Panc1 (cell line): ENCODE results near the gene MIER2. TPM values are rescaled to one million over a fixed set of nuclear protein-coding genes. Genes with fewer than 3 reads are reported as not detected.

ENCODE experiments used
- ATAC-seq: fragments of 200-7000 bp; cut with Tn5 transposase; 2 replicates; pipeline ENCODE4 v1.9.1; 2020; ENCODE audit warnings: mild to moderate bottlenecking, moderate library complexity
- BruUV-seq: library from RNA; stranded (reverse); fragments of 400-500 nt; replicated peaks from 2 replicates; lab custom pipeline; 2021; lab: Mats Ljungman, UMichigan
- CTCF ChIA-PET: fragments of 300-600 bp; sonication (Branson Sonifier 250); formaldehyde crosslinking; loops from one replicate; lab custom pipeline; 2022; ENCODE audit warnings: antibody characterized with exemption; lab: Charles Lee
- POLR2A ChIA-PET: fragments of 300-600 bp; sonication (Branson Sonifier 250); formaldehyde crosslinking; loops from one replicate; lab custom pipeline; 2022; ENCODE audit warnings: antibody characterized with exemption; lab: Charles Lee
- DNase-seq: peaks from one replicate; pipeline ENCODE4 v3.0.0-alpha.2; 2010; ENCODE audit warnings: low read depth, low spot score
- H3K27ac ChIP-seq: 2 replicates; pipeline ENCODE4 v1.5.1; 2011; ENCODE audit warnings: mild to moderate bottlenecking, low read length, inconsistent platforms
- H3K27me3 ChIP-seq: fragments of 200-500 bp; sonication (Bioruptor generic); 2 replicates; pipeline ENCODE4 v1.6.0; 2014; ENCODE audit warnings: low read length, inconsistent platforms; ENCODE audit not compliant: control insufficient read depth, insufficient read depth
- H3K36me3 ChIP-seq: fragments of 200-500 bp; sonication (Bioruptor generic); 2 replicates; pipeline ENCODE4 v1.5.1; 2014; ENCODE audit warnings: inconsistent platforms, mild to moderate bottlenecking, low read length, moderate library complexity; ENCODE audit not compliant: control insufficient read depth, insufficient read depth
- H3K4me1 ChIP-seq: 2 replicates; pipeline ENCODE4 v1.5.1; 2011; ENCODE audit warnings: inconsistent platforms, mild to moderate bottlenecking, low read length, moderate library complexity; ENCODE audit not compliant: control insufficient read depth, insufficient read depth
- H3K4me3 ChIP-seq, 2 experiments: 2 replicates each; pipeline ENCODE4 v1.5.1; 2011 to 2012; ENCODE audit warnings: low read depth in 2 of 2, low read length in 2 of 2, mild to moderate bottlenecking in 2 of 2, inconsistent platforms in 1 of 2, moderate library complexity in 1 of 2
- H3K9me3 ChIP-seq: fragments of 200-500 bp; sonication (Bioruptor generic); 2 replicates; pipeline ENCODE4 v1.5.1; 2014; ENCODE audit warnings: low read depth, mild to moderate bottlenecking, inconsistent platforms, low read length, moderate library complexity; ENCODE audit not compliant: control insufficient read depth, insufficient read depth
- POLR2AphosphoS5 ChIP-seq: IDR thresholded peaks from 2 replicates; pipeline ENCODE4 v1.6.1; 2012; ENCODE audit warnings: mild to moderate bottlenecking, low read depth, low read length, moderate library complexity
- SIN3A ChIP-seq: IDR thresholded peaks from 2 replicates; pipeline ENCODE4 v1.6.1; 2012; ENCODE audit warnings: low read depth, mild to moderate bottlenecking, low read length, moderate library complexity, borderline replicate concordance; ENCODE audit not compliant: insufficient read depth
- TCF7L2 ChIP-seq: IDR thresholded peaks from 2 replicates; pipeline ENCODE4 v1.6.1; 2011; ENCODE audit warnings: mild to moderate bottlenecking, low read depth, low read length, inconsistent platforms
- in situ Hi-C: cut with HindIII; loops from 2 replicates; pipeline ENCODE4 v1.10.0; 2016; ENCODE audit warnings: low sequenced_read_pairs, low pct_unique_long_range_greater_than_20kb
- intact Hi-C: fragments of 100-400 bp; cut with micrococcal nuclease; formaldehyde crosslinking; loops from one replicate; pipeline ENCODE4 v1.10.0; 2022; ENCODE audit not compliant: unreplicated experiment
- total RNA-seq: library from RNA; stranded (reverse); gene quantifications from one replicate; pipeline ENCODE4 v1.2.1, GENCODE V29; 2021; ENCODE audit not compliant: unreplicated experiment
- TF ChIP-seq, protein P1 (sequence below), 2 experiments: IDR thresholded peaks; 2 replicates each; pipeline ENCODE4 v1.6.1; 2011 to 2012; ENCODE audit warnings: low read depth in 2 of 2, control low read depth in 1 of 2, low read length in 1 of 2, mild to moderate bottlenecking in 1 of 2, moderate library complexity in 1 of 2; ENCODE audit not compliant: insufficient read depth in 1 of 2
- TF ChIP-seq, protein P2 (sequence below): fragments of 450-650 bp; IDR thresholded peaks from 2 replicates; pipeline ENCODE4 v1.5.1; 2017; ENCODE audit warnings: mild to moderate bottlenecking

The MIER2 gene
- total RNA-seq, 1 experiment from 2014 or later: 32.1 TPM

DNA sequence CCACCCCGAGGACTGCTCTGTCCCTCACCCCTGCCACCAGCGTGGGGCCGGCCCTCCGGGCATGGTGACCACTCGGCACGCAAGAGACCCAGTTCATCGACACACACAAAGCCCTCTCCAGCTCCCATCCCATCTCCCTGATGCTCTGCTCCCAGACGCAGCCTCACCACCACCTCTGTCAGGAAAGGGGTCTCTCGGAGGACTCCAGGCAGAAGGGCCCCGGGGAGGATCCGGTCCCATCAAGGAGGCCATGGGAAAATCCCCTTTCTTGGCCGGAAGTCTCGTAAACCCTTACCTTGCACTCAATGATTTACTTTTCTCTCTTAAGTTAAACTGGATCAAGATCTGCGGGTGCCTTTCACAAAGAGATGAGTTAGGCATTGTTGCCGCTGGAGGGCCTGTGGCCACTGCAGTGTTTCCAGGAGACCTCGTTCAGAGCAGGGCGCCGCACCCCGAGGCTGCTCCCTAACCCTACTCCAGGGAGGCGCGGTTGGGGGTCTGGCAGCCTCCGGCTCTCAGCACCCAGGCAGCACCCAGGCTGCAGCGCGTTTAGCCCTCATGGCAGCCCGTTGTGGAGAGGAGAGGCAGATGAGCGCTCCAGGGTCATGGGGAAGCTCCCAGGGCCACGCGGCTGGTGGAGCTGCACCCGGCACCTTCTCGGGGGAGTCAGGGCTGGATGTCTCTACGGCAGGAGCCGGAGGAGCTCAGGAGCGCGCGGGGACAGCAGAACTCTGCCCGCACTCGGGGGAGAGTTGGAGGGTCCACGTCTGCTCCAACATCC, 33.4 kb upstream of the MIER2 start:
- Histone ChIP-seq H3K4me3 (no peak overlapping the region), H3K36me3 (no peaks in the 10 kb centered on the region), H3K4me1 (no peaks in the 10 kb centered on the region), H3K9me3 (no peaks in the 10 kb centered on the region), H3K27me3 (no peaks in the 10 kb centered on the region), H3K27ac (no peak overlapping the region)
- POLR2A ChIA-PET: no interaction called here
- ATAC-seq (peak; percentile 58; the same call in 1 of the 2 replicates), DNase-seq (no peak)
- TF ChIP-seq TCF7L2: no peak
- in situ Hi-C loops (no loop called here), intact Hi-C loops (no loop called here)
- CTCF ChIA-PET: no interaction called here
- no TSS peak for BruUV-seq

DNA sequence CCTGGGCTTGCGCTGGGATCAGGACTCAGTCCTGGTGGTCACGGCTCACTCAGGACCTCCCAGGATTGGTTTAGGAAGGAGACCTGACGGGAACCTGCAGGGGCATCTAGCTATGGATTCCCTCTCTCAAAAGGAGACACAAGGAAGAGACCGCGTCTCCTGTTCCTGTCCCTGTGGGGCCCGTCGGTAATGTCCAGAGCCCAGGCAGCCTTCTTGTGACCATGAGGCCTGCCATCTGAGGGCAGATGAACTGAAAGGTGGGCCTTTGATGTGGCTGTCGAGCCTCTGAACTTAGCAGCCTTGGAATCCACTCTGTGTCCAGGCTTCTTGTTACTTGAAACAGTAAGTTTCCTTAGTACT, 31.5 kb upstream of the MIER2 start:
- ATAC-seq (no peak), DNase-seq (no peak)
- H3K27me3 ChIP-seq: no peaks in the 10 kb centered on the region
- no peak overlapping the region for H3K27ac ChIP-seq
- ChIA-PET CTCF (no interaction called here), POLR2A (no interaction called here)
- H3K4me3 ChIP-seq: no peak overlapping the region
- no TSS peak for BruUV-seq
- intact Hi-C loops (no loop called here), in situ Hi-C loops (no loop called here)
- no peaks in the 10 kb centered on the region for H3K9me3 ChIP-seq
- H3K36me3 ChIP-seq: no peaks in the 10 kb centered on the region
- TF ChIP-seq TCF7L2 (no peak), POLR2AphosphoS5 (no peak), SIN3A (no peak)
- TF ChIP-seq, protein P1, sequence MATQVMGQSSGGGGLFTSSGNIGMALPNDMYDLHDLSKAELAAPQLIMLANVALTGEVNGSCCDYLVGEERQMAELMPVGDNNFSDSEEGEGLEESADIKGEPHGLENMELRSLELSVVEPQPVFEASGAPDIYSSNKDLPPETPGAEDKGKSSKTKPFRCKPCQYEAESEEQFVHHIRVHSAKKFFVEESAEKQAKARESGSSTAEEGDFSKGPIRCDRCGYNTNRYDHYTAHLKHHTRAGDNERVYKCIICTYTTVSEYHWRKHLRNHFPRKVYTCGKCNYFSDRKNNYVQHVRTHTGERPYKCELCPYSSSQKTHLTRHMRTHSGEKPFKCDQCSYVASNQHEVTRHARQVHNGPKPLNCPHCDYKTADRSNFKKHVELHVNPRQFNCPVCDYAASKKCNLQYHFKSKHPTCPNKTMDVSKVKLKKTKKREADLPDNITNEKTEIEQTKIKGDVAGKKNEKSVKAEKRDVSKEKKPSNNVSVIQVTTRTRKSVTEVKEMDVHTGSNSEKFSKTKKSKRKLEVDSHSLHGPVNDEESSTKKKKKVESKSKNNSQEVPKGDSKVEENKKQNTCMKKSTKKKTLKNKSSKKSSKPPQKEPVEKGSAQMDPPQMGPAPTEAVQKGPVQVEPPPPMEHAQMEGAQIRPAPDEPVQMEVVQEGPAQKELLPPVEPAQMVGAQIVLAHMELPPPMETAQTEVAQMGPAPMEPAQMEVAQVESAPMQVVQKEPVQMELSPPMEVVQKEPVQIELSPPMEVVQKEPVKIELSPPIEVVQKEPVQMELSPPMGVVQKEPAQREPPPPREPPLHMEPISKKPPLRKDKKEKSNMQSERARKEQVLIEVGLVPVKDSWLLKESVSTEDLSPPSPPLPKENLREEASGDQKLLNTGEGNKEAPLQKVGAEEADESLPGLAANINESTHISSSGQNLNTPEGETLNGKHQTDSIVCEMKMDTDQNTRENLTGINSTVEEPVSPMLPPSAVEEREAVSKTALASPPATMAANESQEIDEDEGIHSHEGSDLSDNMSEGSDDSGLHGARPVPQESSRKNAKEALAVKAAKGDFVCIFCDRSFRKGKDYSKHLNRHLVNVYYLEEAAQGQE (IDR thresholded peaks at IDR 0.05; ENCODE audit: insufficient read depth in 1 of 2, low read depth in 2 of 2, low read length in 1 of 2): no peak
- TF ChIP-seq, protein P2, sequence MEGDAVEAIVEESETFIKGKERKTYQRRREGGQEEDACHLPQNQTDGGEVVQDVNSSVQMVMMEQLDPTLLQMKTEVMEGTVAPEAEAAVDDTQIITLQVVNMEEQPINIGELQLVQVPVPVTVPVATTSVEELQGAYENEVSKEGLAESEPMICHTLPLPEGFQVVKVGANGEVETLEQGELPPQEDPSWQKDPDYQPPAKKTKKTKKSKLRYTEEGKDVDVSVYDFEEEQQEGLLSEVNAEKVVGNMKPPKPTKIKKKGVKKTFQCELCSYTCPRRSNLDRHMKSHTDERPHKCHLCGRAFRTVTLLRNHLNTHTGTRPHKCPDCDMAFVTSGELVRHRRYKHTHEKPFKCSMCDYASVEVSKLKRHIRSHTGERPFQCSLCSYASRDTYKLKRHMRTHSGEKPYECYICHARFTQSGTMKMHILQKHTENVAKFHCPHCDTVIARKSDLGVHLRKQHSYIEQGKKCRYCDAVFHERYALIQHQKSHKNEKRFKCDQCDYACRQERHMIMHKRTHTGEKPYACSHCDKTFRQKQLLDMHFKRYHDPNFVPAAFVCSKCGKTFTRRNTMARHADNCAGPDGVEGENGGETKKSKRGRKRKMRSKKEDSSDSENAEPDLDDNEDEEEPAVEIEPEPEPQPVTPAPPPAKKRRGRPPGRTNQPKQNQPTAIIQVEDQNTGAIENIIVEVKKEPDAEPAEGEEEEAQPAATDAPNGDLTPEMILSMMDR: no peak
- no peaks in the 10 kb centered on the region for H3K4me1 ChIP-seq

DNA sequence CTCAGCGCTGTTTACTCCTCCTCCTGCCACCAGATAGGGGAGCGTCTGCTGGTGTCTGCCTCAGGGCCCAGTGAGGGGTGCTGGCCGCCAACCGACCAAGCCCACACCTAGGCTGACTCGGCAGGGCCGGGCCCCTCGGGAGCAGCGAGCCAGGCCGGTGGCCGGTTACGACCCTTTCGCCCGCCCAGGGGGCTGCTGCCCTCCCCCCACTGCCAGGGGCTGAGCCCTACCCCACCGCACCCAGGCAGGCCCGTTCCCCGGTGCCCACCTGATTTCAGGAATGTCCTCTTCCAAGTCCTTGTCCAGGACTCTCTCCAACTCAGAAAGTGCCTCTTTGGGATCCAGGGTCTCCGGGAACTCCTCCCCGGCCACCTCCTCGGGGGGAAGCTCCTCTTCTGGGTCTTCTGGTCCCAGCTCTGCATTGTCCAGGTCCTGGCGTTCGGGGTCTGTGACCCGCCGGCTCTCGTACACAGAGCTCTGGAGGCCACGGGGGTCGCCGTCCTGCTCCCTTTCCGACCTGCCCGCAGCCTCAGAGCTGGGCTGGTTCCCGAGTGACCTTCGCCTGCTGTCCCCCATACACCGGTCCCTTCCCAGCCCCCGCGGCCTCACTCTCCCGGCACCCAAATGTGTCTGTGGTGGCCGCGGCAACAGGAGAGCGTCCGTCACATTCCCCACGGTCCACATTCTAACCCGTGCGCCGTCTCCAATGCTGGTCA, 31.0 kb upstream of the MIER2 start:
- ChIA-PET CTCF (no interaction called here), POLR2A (no interaction called here)
- ATAC-seq (no peak), DNase-seq (no peak)
- H3K27ac ChIP-seq: no peak overlapping the region
- no peaks in the 10 kb centered on the region for H3K4me1 ChIP-seq
- no peak for TF ChIP-seq SIN3A
- TF ChIP-seq, protein P2: no peak
- TF ChIP-seq, protein P1 (IDR thresholded peaks at IDR 0.05; ENCODE audit: insufficient read depth in 1 of 2, low read depth in 2 of 2, low read length in 1 of 2): no peak
- TF ChIP-seq TCF7L2: no peak
- TF ChIP-seq POLR2AphosphoS5: no peak
- in situ Hi-C loops (no loop called here), intact Hi-C loops (no loop called here)
- H3K36me3 ChIP-seq: no peaks in the 10 kb centered on the region
- BruUV-seq: no TSS peak
- no peaks in the 10 kb centered on the region for H3K9me3 ChIP-seq
- H3K4me3 ChIP-seq: no peak overlapping the region
- no peaks in the 10 kb centered on the region for H3K27me3 ChIP-seq
